Measurements from ENCODE around the gene METTL25. TPM values are rescaled to one million over a fixed set of nuclear protein-coding genes. Genes with fewer than 3 reads are reported as not detected.
A peak's percentile ranks its signal among the peaks of the same experiment; 100 is the strongest.

Gene METTL25
- total RNA-seq, 2 donors from 2014 or later = 16.0 to 20.8 TPM

- no peak for DNase-seq (ENCODE audit: low spot score)
- H3K27me3 ChIP-seq (replicated peaks; ENCODE audit: insufficient read depth) = no peaks in the 10 kb centered on the region
- no peaks in the 10 kb centered on the region for H3K36me3 ChIP-seq
- no peak overlapping the region for H3K4me3 ChIP-seq
- H3K27ac ChIP-seq = no peak overlapping the region
- intact Hi-C loops (cut with DNase I) = loop anchor here (10.0 kb wide), 1 partner anchor 1982 kb away; no protein-coding TSS in a partner anchor
- H3K4me1 ChIP-seq (replicated peaks) = no peaks in the 10 kb centered on the region
- no peaks in the 10 kb centered on the region for H3K9me3 ChIP-seq
- TF ChIP-seq POLR2AphosphoS5 (IDR thresholded peaks at IDR 0.05) (no peak), CTCF (IDR thresholded peaks at IDR 0.05) (no peak), POLR2A (IDR thresholded peaks at IDR 0.05) (no peak)
These were observed 164.4 kb downstream of the METTL25 start for GRCh38 chr12:82522762-82523161.

DNA sequence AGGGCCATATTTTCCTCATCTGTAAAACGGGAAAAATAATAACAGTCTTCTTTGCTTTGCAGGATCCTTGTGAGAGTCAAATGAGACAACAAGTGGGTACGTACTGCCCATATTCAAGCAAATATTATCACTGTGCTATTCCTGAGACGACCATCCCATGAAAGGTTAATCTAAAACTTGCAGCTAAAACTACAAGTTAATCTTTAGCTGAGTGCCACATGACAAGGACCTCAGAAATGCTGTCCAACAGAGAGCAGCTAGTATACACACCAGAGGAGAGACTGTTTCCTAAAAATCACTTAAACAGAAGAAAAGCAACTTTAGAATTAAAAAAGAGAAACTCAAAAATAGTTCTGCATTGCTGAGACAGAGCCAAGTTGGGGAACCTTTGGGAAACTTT, 165.7 kb downstream of the METTL25 start:
- no peaks in the 10 kb centered on the region for H3K4me1 ChIP-seq (replicated peaks)
- no peaks in the 10 kb centered on the region for H3K9me3 ChIP-seq
- WGBS = 38% methylated on average over 3 of the region's 3 CpGs
- no peak overlapping the region for H3K4me3 ChIP-seq
- no peak overlapping the region for H3K27ac ChIP-seq
- TF ChIP-seq POLR2AphosphoS5 (IDR thresholded peaks at IDR 0.05) (no peak), CTCF (IDR thresholded peaks at IDR 0.05) (no peak), POLR2A (IDR thresholded peaks at IDR 0.05) (no peak)
- no peaks in the 10 kb centered on the region for H3K27me3 ChIP-seq (replicated peaks; ENCODE audit: insufficient read depth)
- intact Hi-C loops (cut with DNase I) = loop anchor here (10.0 kb wide), 1 partner anchor 1981 kb away; no protein-coding TSS in a partner anchor
- DNase-seq (ENCODE audit: low spot score) = no peak
- H3K36me3 ChIP-seq = no peaks in the 10 kb centered on the region

- no peaks in the 10 kb centered on the region for H3K4me1 ChIP-seq (replicated peaks)
- DNase-seq (ENCODE audit: low spot score) = no peak
- H3K9me3 ChIP-seq = no peaks in the 10 kb centered on the region
- no peak overlapping the region for H3K27ac ChIP-seq
- intact Hi-C loops (cut with DNase I) = loop anchor here (10.0 kb wide), 1 partner anchor 1980 kb away; no protein-coding TSS in a partner anchor
- no peak overlapping the region for H3K4me3 ChIP-seq
- no peak for TF ChIP-seq POLR2A (IDR thresholded peaks at IDR 0.05)
- TF ChIP-seq POLR2AphosphoS5 (IDR thresholded peaks at IDR 0.05) = no peak
- TF ChIP-seq CTCF (IDR thresholded peaks at IDR 0.05) = no peak
- 71% methylated on average over 2 of the region's 2 CpGs for WGBS
- no peaks in the 10 kb centered on the region for H3K27me3 ChIP-seq (replicated peaks; ENCODE audit: insufficient read depth)
- H3K36me3 ChIP-seq = no peaks in the 10 kb centered on the region
These were observed 166.3 kb downstream of the METTL25 start for GRCh38 chr12:82524641-82525040.

DNA sequence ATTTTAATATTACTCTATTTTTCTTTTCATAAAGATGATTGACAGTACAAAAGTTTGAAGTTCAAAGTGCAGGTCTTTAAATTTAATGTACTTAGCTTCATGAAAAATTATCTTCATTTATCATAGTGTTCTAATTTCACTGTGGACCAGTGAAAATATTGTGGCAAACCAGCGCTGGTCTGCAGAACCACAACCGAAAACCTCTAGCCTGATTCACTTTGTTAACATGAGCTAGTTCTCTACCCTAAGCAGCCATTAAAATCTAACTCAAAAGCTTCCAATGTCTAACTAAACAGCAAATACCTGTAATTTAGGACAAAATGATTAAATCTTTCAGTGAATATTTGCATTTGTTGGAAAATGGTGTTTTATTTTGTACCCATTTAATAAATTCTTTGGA, 167.3 kb downstream of the METTL25 start:
- no peaks in the 10 kb centered on the region for H3K27me3 ChIP-seq (replicated peaks; ENCODE audit: insufficient read depth)
- no peak for TF ChIP-seq CTCF (IDR thresholded peaks at IDR 0.05)
- no peak for TF ChIP-seq POLR2AphosphoS5 (IDR thresholded peaks at IDR 0.05)
- no peak for TF ChIP-seq POLR2A (IDR thresholded peaks at IDR 0.05)
- H3K36me3 ChIP-seq = no peaks in the 10 kb centered on the region
- H3K27ac ChIP-seq = no peak overlapping the region
- WGBS = 89% methylated on average over 2 of the region's 2 CpGs
- no peak for DNase-seq (ENCODE audit: low spot score)
- H3K4me3 ChIP-seq = no peak overlapping the region
- intact Hi-C loops (cut with DNase I) = loop anchor here (10.0 kb wide), 1 partner anchor 1979 kb away; no protein-coding TSS in a partner anchor
- H3K9me3 ChIP-seq = no peaks in the 10 kb centered on the region
- no peaks in the 10 kb centered on the region for H3K4me1 ChIP-seq (replicated peaks)

- Histone ChIP-seq H3K4me3 (no peak overlapping the region), H3K4me1 (replicated peaks) (no peaks in the 10 kb centered on the region), H3K9me3 (no peaks in the 10 kb centered on the region), H3K27me3 (replicated peaks; ENCODE audit: insufficient read depth) (no peaks in the 10 kb centered on the region), H3K36me3 (no peaks in the 10 kb centered on the region), H3K27ac (no peak overlapping the region)
- intact Hi-C loops (cut with DNase I) = loop anchor here (10.0 kb wide), 1 partner anchor 1978 kb away; no protein-coding TSS in a partner anchor
- WGBS = 13% methylated on average over 5 of the region's 5 CpGs
- peak; percentile 46 for DNase-seq (ENCODE audit: low spot score)
- TF ChIP-seq POLR2AphosphoS5 (IDR thresholded peaks at IDR 0.05) (no peak), CTCF (IDR thresholded peaks at IDR 0.05) (peak in 3 of 4 experiments; percentile 68 to 71 (median 68))
These were observed 168.9 kb downstream of the METTL25 start for GRCh38 chr12:82527165-82527780.
